GM19395 (cell line): ENCODE measurements around the gene CSRP1.
"Not testable (repeated sequence)": the region's sequence is repeated elsewhere in the genome, so short reads cannot be mapped to it uniquely, and the experiment has no call there.

Source experiments
- ATAC-seq: cut with Tn5 transposase; IDR thresholded peaks from one replicate; pipeline ENCODE4 v1.9.1; 2021; ENCODE audit warnings: mild to moderate bottlenecking, moderate library complexity; ENCODE audit not compliant: unreplicated experiment

CSRP1 gene

GRCh38 chr1:201537891-201538611 lies 31.1 kb upstream of the CSRP1 start:
- ATAC-seq: no peak

GRCh38 chr1:201537467-201537866 lies 30.5 kb upstream of the CSRP1 start:
- no peak for ATAC-seq

- ATAC-seq: no peak
These were observed 30.1 kb upstream of the CSRP1 start for GRCh38 chr1:201537028-201537427.

- ATAC-seq: no peak
These were observed 29.6 kb upstream of the CSRP1 start for GRCh38 chr1:201536558-201536957.

DNA sequence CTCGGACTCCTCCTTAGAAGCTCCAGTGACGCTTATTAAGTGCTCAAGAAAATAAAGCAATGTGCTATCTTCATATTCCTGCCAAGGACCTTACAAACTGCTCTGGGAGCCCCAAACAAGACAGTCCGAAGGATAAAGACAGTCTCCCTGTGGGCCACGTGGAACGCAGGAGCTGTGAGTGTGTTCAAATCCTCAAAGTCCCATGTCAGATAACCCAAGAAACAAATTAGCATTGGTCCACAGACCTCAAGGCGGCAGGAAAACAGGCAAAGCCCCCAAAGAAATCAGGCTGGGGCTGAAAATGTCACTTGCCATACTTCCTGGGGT lies 29.0 kb upstream of the CSRP1 start:
- no peak for ATAC-seq

DNA sequence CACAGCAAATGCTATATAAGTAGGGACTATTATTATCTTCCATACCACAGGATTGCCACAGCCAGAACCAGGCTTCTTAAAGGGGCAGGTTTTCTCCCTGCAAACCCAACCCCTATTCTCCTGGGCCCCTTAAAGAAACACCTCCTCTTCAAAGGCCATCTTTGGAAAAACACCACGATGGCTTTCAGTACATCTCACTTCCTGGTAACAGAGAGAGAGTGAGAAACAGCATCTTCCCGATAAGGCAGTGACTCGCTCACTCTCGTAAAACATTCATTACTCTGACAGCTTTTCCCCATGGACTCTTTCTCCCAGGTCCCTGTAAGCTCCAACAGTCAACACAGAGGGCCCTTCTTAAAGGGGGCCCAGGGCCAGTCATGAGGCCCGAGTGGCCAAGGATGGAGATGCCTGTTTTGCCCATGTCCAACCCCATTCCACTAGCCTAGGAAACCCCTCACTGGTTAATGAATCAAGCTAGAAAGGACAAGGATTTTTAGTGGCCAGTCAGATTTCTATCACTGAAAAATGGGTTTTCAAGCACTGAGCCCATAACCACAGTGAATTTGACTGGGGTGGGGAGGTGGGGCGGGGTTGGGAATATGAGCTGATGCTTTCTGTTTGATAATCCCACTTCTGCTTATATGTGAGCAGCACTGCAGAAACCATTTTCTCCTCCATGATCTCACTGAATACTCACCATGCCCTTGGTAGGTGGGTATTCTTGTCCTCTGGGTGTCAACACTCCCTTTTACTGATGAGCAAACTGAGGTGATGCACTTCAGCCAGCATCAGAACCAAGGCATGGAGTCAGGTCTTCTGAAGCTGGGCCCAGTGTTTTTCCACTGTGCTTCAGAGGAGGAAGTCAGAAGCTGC lies 28.4 kb upstream of the CSRP1 start:
- ATAC-seq: no peak

DNA sequence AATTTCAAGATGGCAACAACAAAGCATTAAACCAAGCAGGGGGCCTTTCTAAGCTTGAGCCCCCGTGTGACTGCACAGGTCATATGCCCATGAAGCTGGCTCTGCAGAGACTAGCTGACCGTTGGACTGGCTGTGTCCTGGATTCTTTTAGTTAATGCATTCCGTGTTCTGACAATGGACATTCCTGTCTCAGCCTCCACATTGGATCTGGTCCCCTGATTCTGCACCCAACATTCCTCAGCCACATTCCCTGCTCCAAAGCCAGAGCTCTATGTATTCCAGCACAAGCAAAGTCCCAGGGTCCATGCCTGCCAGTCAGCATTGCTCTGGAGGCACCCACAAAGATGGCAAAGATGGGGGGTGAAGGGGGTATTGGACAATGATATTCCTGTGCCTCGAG lies 26.9 kb upstream of the CSRP1 start:
- ATAC-seq: no peak

DNA sequence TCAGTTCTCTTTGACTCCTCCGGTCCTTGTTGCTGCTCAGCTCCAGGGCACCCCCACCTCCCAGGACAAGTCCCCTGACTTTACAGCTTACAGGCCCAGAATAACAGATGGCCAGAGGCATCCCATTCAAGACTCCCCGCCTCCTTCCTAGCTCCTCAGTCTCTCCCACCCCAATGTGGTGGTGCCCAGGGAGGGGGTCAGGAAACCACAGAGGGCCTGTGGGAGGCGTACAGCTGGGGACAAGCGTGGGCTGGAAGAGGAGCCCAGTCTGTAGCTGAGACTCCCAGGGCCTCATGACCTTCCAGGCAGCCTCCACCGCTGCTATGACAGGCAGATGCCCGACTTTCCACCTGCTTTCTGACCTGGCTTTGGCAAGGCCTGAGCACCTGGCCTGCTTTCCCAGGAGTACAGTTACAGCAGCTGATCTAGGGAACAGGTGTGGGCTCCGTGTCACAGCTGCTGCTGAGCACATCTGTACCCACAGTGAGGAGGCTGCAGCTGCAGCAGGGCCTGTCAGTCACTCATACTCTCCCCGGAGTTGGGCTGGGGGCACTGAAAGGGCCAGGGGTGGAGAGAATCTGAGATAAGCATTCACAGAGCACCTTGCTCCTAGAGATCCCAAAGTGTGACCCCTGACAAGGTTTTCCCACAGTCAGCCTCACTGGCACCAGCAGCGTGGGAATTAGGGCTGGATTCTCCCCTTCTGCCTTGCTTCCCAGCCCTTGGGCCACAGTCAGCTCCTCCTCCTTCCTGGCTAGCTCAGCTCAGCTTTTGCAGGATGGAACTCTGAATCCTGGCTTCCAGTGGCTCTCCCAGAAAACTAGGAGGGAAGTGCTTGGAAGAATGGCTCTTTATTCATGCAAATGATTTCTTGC lies 24.9 kb upstream of the CSRP1 start:
- no peak for ATAC-seq

- no peak for ATAC-seq
These were observed 24.0 kb upstream of the CSRP1 start for GRCh38 chr1:201530741-201531531.

DNA sequence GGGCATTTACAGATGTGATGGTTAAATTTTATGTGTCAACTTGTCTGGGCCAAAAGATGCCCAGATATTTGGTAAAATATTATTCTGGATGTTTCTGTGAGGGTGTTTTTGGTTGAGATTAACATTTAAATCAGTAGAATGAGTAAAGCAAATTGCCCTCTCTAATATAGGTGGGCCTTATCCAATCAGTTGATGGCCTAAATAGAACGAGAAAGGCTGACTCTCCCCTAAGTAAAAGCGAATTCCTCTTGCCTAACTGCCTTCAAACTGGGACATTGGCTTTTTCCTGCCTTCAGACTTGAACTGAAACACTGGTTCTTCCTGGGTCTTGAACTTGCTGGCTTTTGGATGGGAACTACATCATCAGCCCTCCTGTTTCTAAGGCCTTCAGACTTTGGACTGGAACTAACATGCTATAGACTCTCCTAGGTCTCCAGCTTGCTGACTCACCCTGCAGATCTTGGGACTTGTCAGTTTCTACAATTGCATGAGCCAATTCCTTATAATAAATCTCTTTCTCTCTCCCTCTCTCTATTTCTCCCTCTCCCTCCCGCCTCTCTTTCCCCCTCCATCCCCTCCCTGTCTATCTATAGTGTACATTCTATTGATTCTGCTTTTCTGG lies 21.8 kb upstream of the CSRP1 start:
- ATAC-seq: no peak

DNA sequence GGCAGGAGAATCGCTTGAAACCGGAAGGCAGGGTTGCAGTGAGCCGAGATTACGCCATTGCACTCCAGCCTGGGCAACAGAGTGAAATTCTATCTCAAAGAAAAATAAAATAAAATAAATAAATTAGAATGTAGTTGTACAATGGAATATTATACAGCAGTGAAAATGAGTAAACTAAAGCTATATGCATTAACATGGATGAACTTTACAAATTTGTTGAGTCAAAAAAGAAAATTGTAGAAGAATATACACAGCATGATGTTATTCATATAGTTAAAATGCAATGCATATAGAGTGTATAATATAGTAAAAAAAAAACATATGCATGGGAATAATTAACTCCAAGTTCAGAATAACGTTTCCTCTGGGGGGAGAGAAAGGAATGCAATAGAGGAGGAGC lies 21.0 kb upstream of the CSRP1 start:
- ATAC-seq: no peak

DNA sequence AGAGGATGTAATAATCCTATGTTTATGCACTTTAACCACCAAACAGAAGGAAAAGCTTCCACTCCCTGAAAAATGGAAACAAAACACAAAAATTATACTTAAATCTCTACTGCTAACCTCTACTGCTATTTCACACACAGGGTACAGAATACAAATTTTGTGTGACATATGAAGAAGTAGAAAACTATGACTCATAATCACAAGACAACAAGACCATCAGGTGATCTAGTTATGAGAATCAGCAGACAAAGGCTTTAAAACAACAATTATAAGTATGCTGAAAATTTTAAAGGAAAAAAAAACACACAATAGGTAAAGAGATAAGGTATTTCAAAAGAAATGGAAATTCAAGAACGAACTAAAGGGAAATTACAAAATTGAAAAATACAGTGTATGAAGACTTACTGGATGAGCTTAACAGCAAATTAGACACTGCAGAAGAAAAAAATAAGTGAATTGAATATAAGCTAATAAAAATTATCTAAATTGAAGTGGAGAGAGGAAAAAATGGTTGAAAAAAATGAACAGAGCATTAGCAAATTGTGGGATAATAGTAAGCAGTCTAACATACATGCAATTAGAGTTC lies 18.4 kb upstream of the CSRP1 start:
- ATAC-seq: no peak

- ATAC-seq: not testable (repeated sequence)
These were observed 13.2 kb upstream of the CSRP1 start for GRCh38 chr1:201520046-201520575.

GRCh38 chr1:201518071-201518470 lies 11.1 kb upstream of the CSRP1 start:
- ATAC-seq: no peak

- ATAC-seq: no peak
These were observed 10.7 kb upstream of the CSRP1 start for GRCh38 chr1:201517631-201518030.

GRCh38 chr1:201516511-201517127 lies 9.7 kb upstream of the CSRP1 start:
- ATAC-seq: no peak

- ATAC-seq: no peak
These were observed 9.0 kb upstream of the CSRP1 start for GRCh38 chr1:201515895-201516294.

- no peak for ATAC-seq
These were observed 8.3 kb upstream of the CSRP1 start for GRCh38 chr1:201515062-201515750.

DNA sequence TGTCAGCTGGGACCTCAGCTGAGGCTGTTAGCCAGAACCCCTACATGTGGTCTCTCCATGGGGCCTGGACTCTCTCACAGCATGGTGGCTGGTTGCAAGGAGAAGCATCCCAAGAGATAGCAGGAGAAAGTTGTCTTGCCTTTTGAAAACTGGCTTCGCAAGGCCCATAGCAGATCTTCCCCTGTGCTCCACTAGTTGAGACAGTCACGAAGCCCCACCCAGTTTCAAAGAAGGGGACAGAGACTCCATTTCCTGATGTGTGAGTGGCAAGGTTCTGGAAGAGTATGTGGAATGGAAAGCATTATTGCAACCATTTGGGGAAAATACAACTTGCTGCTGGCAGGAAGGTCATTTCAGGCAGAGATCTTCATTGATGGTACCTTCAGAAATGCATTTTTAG lies 7.5 kb upstream of the CSRP1 start:
- ATAC-seq: no peak
